Trophoblast cell (in vitro differentiated cells and primary cell): ENCODE results near the gene SLU7. TPM values are rescaled to one million over a fixed set of nuclear protein-coding genes. Genes with fewer than 3 reads are reported as not detected.

ENCODE experiments used
- DNase-seq, 2 donors: peaks; one replicate each; pipeline ENCODE4 v3.0.0-alpha.2; 2016
- H2AFZ ChIP-seq: 2 replicates; pipeline ENCODE4 v1.6.1; 2013; ENCODE audit warnings: low read length, moderate library complexity, mild to moderate bottlenecking; ENCODE audit not compliant: insufficient read depth, poor library complexity
- H2AK5ac ChIP-seq: 2 replicates; pipeline ENCODE4 v1.6.1; 2013; ENCODE audit warnings: mild to moderate bottlenecking, low read length
- H2BK120ac ChIP-seq: 2 replicates; pipeline ENCODE4 v1.6.1; 2013; ENCODE audit warnings: low read length, mild to moderate bottlenecking, moderate library complexity; ENCODE audit not compliant: insufficient read depth, poor library complexity
- H2BK12ac ChIP-seq: 2 replicates; pipeline ENCODE4 v1.6.1; 2013; ENCODE audit warnings: mild to moderate bottlenecking, low read length, moderate library complexity
- H2BK5ac ChIP-seq: 2 replicates; pipeline ENCODE4 v1.6.1; 2013; ENCODE audit warnings: low read length, low read depth, moderate library complexity, mild to moderate bottlenecking; ENCODE audit not compliant: poor library complexity
- H3K14ac ChIP-seq: 2 replicates; pipeline ENCODE4 v1.6.1; 2013; ENCODE audit warnings: mild to moderate bottlenecking, low read length
- H3K18ac ChIP-seq: 2 replicates; pipeline ENCODE4 v1.6.1; 2013; ENCODE audit warnings: mild to moderate bottlenecking, low read length
- H3K23ac ChIP-seq: 2 replicates; pipeline ENCODE4 v1.6.1; 2013; ENCODE audit warnings: low read length
- H3K27ac ChIP-seq: 2 replicates; pipeline ENCODE4 v1.5.1; 2013; ENCODE audit warnings: low read depth, mild to moderate bottlenecking, inconsistent platforms, low read length, moderate library complexity
- H3K27me3 ChIP-seq: 2 replicates; pipeline ENCODE4 v1.6.1; 2013; ENCODE audit warnings: inconsistent platforms, mild to moderate bottlenecking, low read length, moderate library complexity; ENCODE audit not compliant: insufficient read depth
- H3K36me3 ChIP-seq, 2 experiments: 1 replicate in 1 of 2; 2 replicates in 1 of 2; pipeline ENCODE4 v1.6.1; 2013; ENCODE audit warnings: low read length in 2 of 2, mild to moderate bottlenecking in 2 of 2, moderate library complexity in 1 of 2; ENCODE audit not compliant: insufficient read depth in 2 of 2, control insufficient read depth in 1 of 2
- H3K4ac ChIP-seq: 2 replicates; pipeline ENCODE4 v1.6.1; 2013; ENCODE audit warnings: low read depth, mild to moderate bottlenecking, low read length, moderate library complexity
- H3K4me1 ChIP-seq, 2 experiments: 1 replicate in 1 of 2; 2 replicates in 1 of 2; pipeline ENCODE4 v1.6.1; 2013; ENCODE audit warnings: low read length in 2 of 2, mild to moderate bottlenecking in 2 of 2, moderate library complexity in 1 of 2; ENCODE audit not compliant: insufficient read depth in 2 of 2, control insufficient read depth in 1 of 2
- H3K4me2 ChIP-seq: 2 replicates; pipeline ENCODE4 v1.6.1; 2013; ENCODE audit warnings: inconsistent platforms, mild to moderate bottlenecking, low read length, moderate library complexity
- H3K4me3 ChIP-seq: 2 replicates; pipeline ENCODE4 v1.5.1; 2013; ENCODE audit warnings: mild to moderate bottlenecking, low read depth, low read length, inconsistent platforms
- H3K79me1 ChIP-seq: one replicate; pipeline ENCODE4 v1.6.1; 2013; ENCODE audit warnings: low read length
- H3K79me2 ChIP-seq: 2 replicates; pipeline ENCODE4 v1.6.1; 2013; ENCODE audit warnings: low read length, mild to moderate bottlenecking; ENCODE audit not compliant: control insufficient read depth, insufficient read depth, poor library complexity
- H3K9ac ChIP-seq: 2 replicates; pipeline ENCODE4 v1.6.1; 2013; ENCODE audit warnings: mild to moderate bottlenecking, low read length
- H3K9me3 ChIP-seq: 2 replicates; pipeline ENCODE4 v1.6.1; 2013; ENCODE audit warnings: low read depth, mild to moderate bottlenecking, control low read depth, inconsistent platforms, low read length; ENCODE audit not compliant: insufficient read depth
- H4K12ac ChIP-seq: 2 replicates; pipeline ENCODE4 v1.6.1; 2013; ENCODE audit warnings: low read depth, mild to moderate bottlenecking, low read length, moderate library complexity
- H4K8ac ChIP-seq: 2 replicates; pipeline ENCODE4 v1.6.1; 2013; ENCODE audit warnings: low read depth, mild to moderate bottlenecking, low read length, moderate library complexity
- H4K91ac ChIP-seq: one replicate; pipeline ENCODE4 v1.6.1; 2013; ENCODE audit warnings: low read depth, mild to moderate bottlenecking, low read length, moderate library complexity
- WGBS: extraction: QIAGEN DNeasy Blood & Tissue Kit; methylation state at CpG from one replicate; pipeline ENCODE4 v1.1.7; 2013; ENCODE audit warnings: missing lambda C conversion rate; ENCODE audit not compliant: insufficient read length, insufficient coverage; ENCODE audit errors: extremely low coverage; 5-methylcytosine and 5-hydroxymethylcytosine counted together
- polyA plus RNA-seq: library from polyadenylated mRNA; stranded (reverse); fragments of 200-250 nt; gene quantifications from 2 replicates; pipeline ENCODE4 v1.2.3, GENCODE V29; 2013

Gene SLU7
- polyA plus RNA-seq, result 41.6 and 43.3 TPM in 2 replicates

DNA sequence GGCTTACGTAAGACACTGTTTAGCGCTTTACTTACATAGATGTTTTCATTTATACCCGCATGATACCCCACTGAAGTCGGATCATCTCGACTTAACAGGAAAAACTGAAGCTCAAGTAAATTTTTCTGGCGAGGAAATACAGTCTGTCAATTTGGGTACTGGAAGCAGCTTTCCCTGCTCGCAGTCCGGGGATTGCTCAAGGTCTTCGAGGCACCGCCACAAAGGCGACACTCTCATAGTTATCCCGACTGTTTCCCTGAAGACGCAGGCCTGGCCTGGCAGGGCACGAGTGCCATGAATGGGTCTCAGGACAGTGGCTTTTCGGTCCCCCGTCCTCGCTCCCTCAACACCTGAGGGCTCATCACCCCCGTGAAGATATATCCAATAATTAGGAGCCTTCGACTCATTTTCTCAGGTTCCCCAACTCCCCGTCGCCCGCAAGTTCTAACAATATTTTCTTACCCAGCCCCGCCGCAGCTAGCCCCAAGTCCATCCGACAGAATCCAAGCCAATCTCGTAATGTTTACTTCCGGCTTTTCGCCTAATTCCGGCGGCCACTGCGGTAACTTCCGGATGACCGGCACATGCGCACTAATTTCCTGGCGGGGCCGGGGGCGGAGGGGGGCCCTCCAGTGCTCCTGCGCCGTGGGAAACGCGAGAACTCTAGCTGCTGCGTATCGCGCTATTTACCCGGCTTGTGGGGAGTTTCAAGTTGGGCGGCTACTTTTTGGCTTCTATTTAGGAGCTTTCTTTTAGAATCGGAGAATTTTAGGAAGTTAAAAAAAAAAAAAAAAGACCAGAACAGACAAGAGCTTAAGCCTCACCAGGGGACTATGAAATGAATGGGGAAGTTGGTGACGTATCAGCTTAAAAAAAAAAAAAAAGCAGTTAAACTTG is at the start of gene SLU7:
TSS of gene SLU7 (minus strand) at position 521 of the 897 bp plus-strand sequence. CDS start 3,787 bp downstream, outside the sequence.
- WGBS, result no CpG with 5 or more reads among the region's 48 CpGs
- peak; percentile 95 to 98 for DNase-seq
- H2AK5ac ChIP-seq, result peak within 1 kb of the TSS; percentile 52

DNA sequence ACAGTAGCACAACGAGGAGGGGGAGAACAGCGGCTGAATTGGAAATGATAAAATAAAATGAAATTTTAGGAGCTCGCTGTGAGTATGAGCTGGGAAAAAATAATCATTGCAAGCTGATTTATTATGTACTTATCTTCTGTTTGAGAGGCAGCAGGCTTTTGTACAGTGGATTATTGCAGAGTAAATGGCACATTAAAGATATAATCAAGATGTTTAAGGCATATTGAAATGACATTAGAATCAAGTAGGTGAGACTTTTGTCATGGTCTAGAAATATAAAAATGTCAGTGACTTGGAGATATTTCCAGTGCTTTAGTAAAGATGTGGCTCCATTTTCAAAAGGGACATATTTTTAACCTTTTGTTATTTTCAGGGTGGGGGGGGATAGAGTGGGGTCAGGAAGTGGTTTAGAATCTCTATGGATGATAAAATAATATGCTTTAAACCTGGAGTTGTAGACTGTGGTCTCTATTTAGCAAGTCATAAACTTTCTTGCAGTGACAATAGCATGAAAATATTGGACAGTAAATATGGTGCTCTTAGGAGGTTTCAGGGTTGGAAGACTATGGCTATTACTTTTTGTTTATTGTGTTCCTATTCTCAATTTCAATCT is 49.6 kb upstream of the SLU7 start:
- H3K4me3 ChIP-seq, result no peak overlapping the region
- peaks cover 9 to 17% of the 10 kb centered on the region in 2 experiments for H3K4me1 ChIP-seq
- peak overlapping the region; percentile 18 for H2BK120ac ChIP-seq
- H3K36me3 ChIP-seq, result no peaks in the 10 kb centered on the region
- H3K9ac ChIP-seq, result no peak overlapping the region
- no peaks in the 10 kb centered on the region for H3K27me3 ChIP-seq
- no CpG with 5 or more reads among the region's 3 CpGs for whole genome bisulfite sequencing
- no peak overlapping the region for H4K12ac ChIP-seq
- H3K18ac ChIP-seq, result no peak overlapping the region
- peak overlapping the region; percentile 11 for H2AK5ac ChIP-seq
- H3K4ac ChIP-seq, result no peak overlapping the region
- peak overlapping the region; percentile 7 for H4K8ac ChIP-seq
- no peak overlapping the region for H3K23ac ChIP-seq
- H2BK5ac ChIP-seq, result peak overlapping the region; percentile 38
- no peak overlapping the region for H3K4me2 ChIP-seq
- H2BK12ac ChIP-seq, result peak overlapping the region; percentile 47
- peak overlapping the region; percentile 52 for H4K91ac ChIP-seq
- H3K14ac ChIP-seq, result peak overlapping the region; percentile 15
- no peak for DNase-seq
- H3K9me3 ChIP-seq, result no peaks in the 10 kb centered on the region
- H3K79me2 ChIP-seq, result peaks cover 2% of the 10 kb centered on the region
- H2AFZ ChIP-seq, result no peak overlapping the region
- peaks cover 11% of the 10 kb centered on the region for H3K79me1 ChIP-seq
- peak overlapping the region; percentile 80 for H3K27ac ChIP-seq

More for the DNA sequence above, at the start of gene SLU7:
- H3K9ac ChIP-seq, result peak within 1 kb of the TSS; percentile 94
- H3K4me2 ChIP-seq, result peak within 1 kb of the TSS; percentile 92
- H3K4me1 ChIP-seq, result peaks cover 4 to 10% of the 10 kb centered on the region in 2 experiments
- H2BK5ac ChIP-seq, result peak within 1 kb of the TSS; percentile 45
- no peak within 1 kb of the TSS for H2BK12ac ChIP-seq
- peak within 1 kb of the TSS; percentile 91 for H2AFZ ChIP-seq
- peaks cover 6% of the 10 kb centered on the region for H3K79me1 ChIP-seq
- peak within 1 kb of the TSS; percentile 93 for H4K8ac ChIP-seq
- no peaks in the 10 kb centered on the region for H3K9me3 ChIP-seq
- peaks cover 4% of the 10 kb centered on the region for H3K79me2 ChIP-seq
- H3K23ac ChIP-seq, result no peak within 1 kb of the TSS
- H4K12ac ChIP-seq, result peak within 1 kb of the TSS; percentile 97
- peak within 1 kb of the TSS; percentile 74 for H3K18ac ChIP-seq
- H3K36me3 ChIP-seq, result no peaks in the 10 kb centered on the region
- peak within 1 kb of the TSS; percentile 11 for H2BK120ac ChIP-seq
- H3K27ac ChIP-seq, result peak within 1 kb of the TSS; percentile 73
- H3K4me3 ChIP-seq, result peak within 1 kb of the TSS; percentile 95
- peak within 1 kb of the TSS; percentile 98 for H3K4ac ChIP-seq
- H3K14ac ChIP-seq, result peak within 1 kb of the TSS; percentile 59
- no peaks in the 10 kb centered on the region for H3K27me3 ChIP-seq
- peak within 1 kb of the TSS; percentile 74 for H4K91ac ChIP-seq

DNA sequence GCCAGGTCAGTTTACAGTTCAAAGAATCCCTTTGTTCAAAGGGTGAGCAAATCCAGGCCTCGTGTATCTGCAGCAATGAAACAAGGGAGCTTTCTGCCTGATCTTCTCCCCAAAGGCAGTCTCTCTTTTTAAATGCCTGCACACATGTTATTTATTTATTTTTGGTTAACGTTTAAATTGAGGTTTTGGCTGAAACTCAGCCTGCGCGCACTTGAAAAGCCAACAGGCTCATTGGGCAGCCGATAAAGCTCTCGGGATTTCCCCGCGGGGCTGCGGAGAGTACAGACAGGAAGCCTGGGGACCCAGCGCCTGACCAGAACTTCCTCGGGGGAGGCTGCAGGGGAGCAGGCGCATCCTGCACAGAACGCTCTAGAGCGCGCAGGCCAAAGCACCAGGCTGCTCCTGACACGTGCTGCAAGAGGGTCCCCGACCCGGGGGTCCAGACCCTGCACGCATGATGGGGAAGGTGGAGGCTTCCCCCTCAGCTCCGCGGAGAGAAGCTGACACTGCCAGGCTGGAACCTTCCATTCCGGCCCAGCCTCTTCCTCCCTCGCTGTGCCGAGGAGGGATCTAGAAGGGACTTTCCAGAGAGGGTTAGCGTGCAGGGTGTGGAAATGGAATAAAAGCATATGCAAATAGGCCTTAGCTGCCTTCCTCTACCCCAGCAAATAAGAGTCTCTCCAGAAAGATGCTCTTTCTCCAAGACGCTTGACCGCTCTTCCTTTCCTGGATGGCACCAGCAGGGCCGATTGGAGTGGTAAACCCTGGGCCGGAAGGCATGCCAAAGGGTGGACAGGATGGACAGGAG is 48.9 kb upstream of the SLU7 start:
- Histone ChIP-seq H3K4me2 (peak overlapping the region; percentile 20), H3K23ac (no peak overlapping the region), H3K36me3 (no peaks in the 10 kb centered on the region), H4K91ac (peak overlapping the region; percentile 52), H3K14ac (peak overlapping the region; percentile 57), H4K12ac (peak overlapping the region; percentile 45), H2BK120ac (peak overlapping the region; percentile 18), H3K27ac (peak overlapping the region; percentile 80), H3K4me1 (peaks cover 9 to 18% of the 10 kb centered on the region in 2 experiments), H3K79me2 (peaks cover 2% of the 10 kb centered on the region), H3K9me3 (no peaks in the 10 kb centered on the region), H3K9ac (no peak overlapping the region), H3K4ac (no peak overlapping the region), H3K27me3 (no peaks in the 10 kb centered on the region), H2AK5ac (peak overlapping the region; percentile 44), H3K4me3 (no peak overlapping the region), H3K18ac (peak overlapping the region; percentile 54), H2BK5ac (peak overlapping the region; percentile 53), H3K79me1 (peaks cover 11% of the 10 kb centered on the region), H2BK12ac (peak overlapping the region; percentile 47), H2AFZ (peak overlapping the region; percentile 11), H4K8ac (peak overlapping the region; percentile 73)
- peak; percentile 11 to 30 for DNase-seq
- no CpG with 5 or more reads among the region's 29 CpGs for WGBS
